B cell (primary cell): ENCODE data around the gene AP2B1. TPM values are rescaled to one million over a fixed set of nuclear protein-coding genes. Genes with fewer than 3 reads are reported as not detected.

Experiments used
- ATAC-seq: fragments of 200-7000 bp; cut with Tn5 transposase; one replicate; pipeline ENCODE4 v1.10.0; 2021; ENCODE audit warnings: low read depth, mild to moderate bottlenecking, moderate number of reproducible peaks, moderate library complexity
- CTCF ChIA-PET: fragments of 350-600 bp; sonication (Branson Sonifier 250); formaldehyde crosslinking; loops from one replicate; lab custom pipeline; 2021; ENCODE audit warnings: antibody characterized with exemption, inconsistent platforms; lab: Charles Lee
- POLR2A ChIA-PET: fragments of 350-600 bp; sonication (Branson Sonifier 250); formaldehyde crosslinking; loops from one replicate; lab custom pipeline; 2021; ENCODE audit warnings: antibody characterized with exemption; lab: Charles Lee
- DNase-seq: peaks from one replicate; pipeline ENCODE4 v3.0.0; 2013
- H2AFZ ChIP-seq: 2 replicates; pipeline ENCODE4 v1.6.1; 2012; ENCODE audit warnings: mild to moderate bottlenecking, low read depth, low read length; ENCODE audit not compliant: insufficient read depth, poor library complexity, severe bottlenecking
- H3K27ac ChIP-seq, 2 donors: 1 replicate in 1 of 2; 2 replicates in 1 of 2; pipeline ENCODE4 v1.5.1; 2012 to 2013; ENCODE audit warnings: low read length in 2 of 2, mild to moderate bottlenecking in 2 of 2, moderate library complexity in 1 of 2
- H3K27me3 ChIP-seq, 4 experiments: fragments of 200-600 bp in 1 of 4; sonication (generic) in 1 of 4; replicated peaks in 1 of 4; 1 replicate in 2 of 4; 2 replicates in 2 of 4; pipeline versions ENCODE4 v1.6.1 to v1.7.0; 2013 to 2016; ENCODE audit warnings: low read length in 3 of 4, mild to moderate bottlenecking in 2 of 4, mixed read lengths in 1 of 4, moderate library complexity in 1 of 4; ENCODE audit not compliant: insufficient read depth in 4 of 4, control insufficient read depth in 3 of 4; ENCODE audit errors: control extremely low read depth in 1 of 4
- H3K36me3 ChIP-seq, 2 experiments: replicated peaks in 1 of 2; 1 replicate in 1 of 2; 2 replicates in 1 of 2; pipeline versions ENCODE4 v1.6.1 to v1.7.1; 2013; ENCODE audit warnings: low read length in 1 of 2; ENCODE audit not compliant: insufficient read depth in 2 of 2, control insufficient read depth in 1 of 2; ENCODE audit errors: control extremely low read depth in 1 of 2, extremely low read depth in 1 of 2
- H3K4me1 ChIP-seq, 2 donors: fragments of 200-600 bp in 1 of 2; sonication (generic) in 1 of 2; 1 replicate in 1 of 2; 2 replicates in 1 of 2; pipeline versions ENCODE4 v1.5.1 to v1.6.1; 2013 to 2017; ENCODE audit warnings: low read length in 2 of 2; ENCODE audit not compliant: control insufficient read depth in 2 of 2, insufficient read depth in 2 of 2
- H3K4me2 ChIP-seq: replicated peaks from 2 replicates; pipeline ENCODE3; 2012; ENCODE audit warnings: mild to moderate bottlenecking, low read depth, low read length; ENCODE audit not compliant: poor library complexity, severe bottlenecking
- H3K4me3 ChIP-seq, 5 experiments: fragments of 200-600 bp in 1 of 5; sonication (generic) in 1 of 5; 1 replicate in 3 of 5; 2 replicates in 2 of 5; pipeline versions ENCODE4 v1.5.1 to v1.7.0; 2011 to 2016; ENCODE audit warnings: low read length in 4 of 5, mild to moderate bottlenecking in 4 of 5, low read depth in 2 of 5, control low read depth in 1 of 5, moderate library complexity in 1 of 5; ENCODE audit not compliant: insufficient read depth in 1 of 5; ENCODE audit errors: control extremely low read depth in 1 of 5, extremely low read depth in 1 of 5
- H3K79me2 ChIP-seq: fragments of 200-600 bp; sonication (generic); one replicate; pipeline ENCODE4 v1.6.0; 2016; ENCODE audit warnings: low read length; ENCODE audit not compliant: control insufficient read depth, insufficient read depth
- H3K9ac ChIP-seq: fragments of 200-600 bp; sonication (generic); 2 replicates; pipeline ENCODE4 v1.6.1; 2017; ENCODE audit warnings: mild to moderate bottlenecking, low read length, moderate library complexity
- H3K9me3 ChIP-seq, 3 donors: one replicate each; pipeline versions ENCODE4 v1.6.1 to v1.7.1; 2013; ENCODE audit warnings: low read length in 2 of 3; ENCODE audit not compliant: control insufficient read depth in 2 of 3, insufficient read depth in 1 of 3; ENCODE audit errors: control extremely low read depth in 1 of 3
- H4K20me1 ChIP-seq: 2 replicates; pipeline ENCODE4 v1.6.0; 2012; ENCODE audit warnings: mild to moderate bottlenecking, low read length; ENCODE audit not compliant: insufficient read depth, control insufficient read depth, poor library complexity, severe bottlenecking
- H3K27ac Mint-ChIP-seq: one replicate; pipeline ENCODE4 v1.8.0; 2021; ENCODE audit warnings: mixed read lengths
- H3K27me3 Mint-ChIP-seq: one replicate; pipeline ENCODE4 v1.8.0; 2021; ENCODE audit warnings: mixed read lengths
- H3K4me1 Mint-ChIP-seq: one replicate; pipeline ENCODE4 v1.8.0; 2021; ENCODE audit warnings: mixed read lengths
- H3K4me3 Mint-ChIP-seq: one replicate; pipeline ENCODE4 v1.8.0; 2021; ENCODE audit warnings: mixed read lengths
- H3K9me3 Mint-ChIP-seq: one replicate; pipeline ENCODE4 v1.8.0; 2022; ENCODE audit warnings: mixed read lengths; ENCODE audit not compliant: insufficient read depth
- CTCF ChIP-seq: fragments of 200-600 bp; IDR thresholded peaks from one replicate; pipeline ENCODE4 v1.8.0; 2022; ENCODE audit warnings: antibody characterized with exemption, mild to moderate bottlenecking
- EZH2 ChIP-seq: IDR thresholded peaks from 2 replicates; pipeline ENCODE4 v1.6.1; 2012; ENCODE audit warnings: borderline replicate concordance, low read depth, mild to moderate bottlenecking, moderate library complexity, low read length; ENCODE audit not compliant: insufficient read depth, poor library complexity, severe bottlenecking
- WGBS: methylation state at CpG from one replicate; pipeline ENCODE4 v1.1.5; 2013; ENCODE audit warnings: missing lambda C conversion rate; ENCODE audit not compliant: insufficient coverage; 5-methylcytosine and 5-hydroxymethylcytosine counted together
- intact Hi-C: fragments of 100-400 bp; cut with micrococcal nuclease; formaldehyde crosslinking; loops from one replicate; pipeline ENCODE4 v1.10.0; 2022
- polyA plus RNA-seq: library from polyadenylated mRNA; depleted of rRNA; stranded (reverse); fragments of >200 nt; gene quantifications from 2 replicates; pipeline ENCODE4 v1.2.3, GENCODE V29; 2012
- total RNA-seq, 2 donors: library from RNA; stranded (reverse); fragments of 120-200 nt in 1 of 2; gene quantifications; 1 replicate in 1 of 2; 2 replicates in 1 of 2; pipeline versions ENCODE4 v1.2.3 to v1.2.4, GENCODE V29; 2013 to 2022

The AP2B1 gene
- total and polyA plus RNA-seq, 2 donors (not counting 1 experiment from before 2014, with no cell fraction given) = 33.1 to 123 TPM

DNA sequence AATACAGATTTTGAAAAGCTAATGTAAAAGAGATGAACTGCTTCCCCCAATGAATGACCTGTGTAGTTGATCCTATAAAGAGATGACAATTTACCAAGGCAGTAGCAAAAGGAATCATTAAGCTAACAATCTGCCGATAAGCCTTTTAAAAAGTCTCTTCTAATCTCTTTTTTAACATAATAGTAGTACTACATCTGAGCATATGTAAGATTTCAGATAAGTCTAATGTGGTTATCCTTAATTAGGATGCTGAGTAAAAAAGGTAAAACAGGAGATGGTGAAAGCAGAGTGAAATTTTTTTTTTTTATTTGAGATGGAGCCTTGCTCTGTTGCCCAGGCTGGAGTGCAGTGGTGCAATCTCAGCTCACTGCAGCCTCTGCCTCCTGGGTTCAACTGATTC lies 118.1 kb downstream of the AP2B1 start:
- ATAC-seq (no peak), DNase-seq (no peak)
- no peaks in the 10 kb centered on the region for H3K79me2 ChIP-seq
- H3K27ac ChIP-seq = no peak overlapping the region
- ChIA-PET CTCF (no interaction called here), POLR2A (no interaction called here)
- H3K4me2 ChIP-seq = no peak overlapping the region
- no peak overlapping the region for H3K27ac Mint-ChIP-seq
- WGBS = no CpG with 5 or more reads among the region's 1 CpG
- H2AFZ ChIP-seq = no peak overlapping the region
- intact Hi-C loops = no loop called here
- H3K36me3 ChIP-seq = peaks cover 6 to 23% of the 10 kb centered on the region in 2 experiments
- H3K4me1 ChIP-seq = peaks cover 20 to 22% of the 10 kb centered on the region in 2 donors
- H3K9ac ChIP-seq = no peak overlapping the region
- H3K27me3 ChIP-seq = no peaks in the 10 kb centered on the region
- no peak for TF ChIP-seq EZH2
- no peak for TF ChIP-seq CTCF
- no peak overlapping the region for H3K4me3 ChIP-seq
- peaks cover 14% of the 10 kb centered on the region for H4K20me1 ChIP-seq
- H3K9me3 Mint-ChIP-seq = peaks cover 2% of the 10 kb centered on the region
- peaks cover 0 to 6% (median 0%) of the 10 kb centered on the region in 3 donors for H3K9me3 ChIP-seq
- H3K4me1 Mint-ChIP-seq = peaks cover 27% of the 10 kb centered on the region
- no peaks in the 10 kb centered on the region for H3K27me3 Mint-ChIP-seq
- no peak overlapping the region for H3K4me3 Mint-ChIP-seq

GRCh38 chr17:35705705-35706104 lies 118.6 kb downstream of the AP2B1 start:
- Histone ChIP-seq H3K9me3 (peaks cover 0 to 6% (median 0%) of the 10 kb centered on the region in 3 donors), H3K27ac (no peak overlapping the region), H3K4me2 (no peak overlapping the region), H3K9ac (no peak overlapping the region), H3K36me3 (peaks cover 9 to 24% of the 10 kb centered on the region in 2 experiments), H3K79me2 (no peaks in the 10 kb centered on the region), H3K4me3 (no peak overlapping the region), H2AFZ (no peak overlapping the region), H3K27me3 (no peaks in the 10 kb centered on the region), H4K20me1 (peaks cover 14% of the 10 kb centered on the region), H3K4me1 (peaks cover 20 to 22% of the 10 kb centered on the region in 2 donors)
- TF ChIP-seq CTCF (no peak), EZH2 (no peak)
- WGBS = 50% methylated on average over 1 of the region's 5 CpGs
- no peak overlapping the region for H3K4me3 Mint-ChIP-seq
- H3K4me1 Mint-ChIP-seq = peaks cover 27% of the 10 kb centered on the region
- no peak overlapping the region for H3K27ac Mint-ChIP-seq
- peaks cover 2% of the 10 kb centered on the region for H3K9me3 Mint-ChIP-seq
- ATAC-seq (no peak), DNase-seq (no peak)
- intact Hi-C loops = no loop called here
- H3K27me3 Mint-ChIP-seq = no peaks in the 10 kb centered on the region
- POLR2A ChIA-PET = no interaction called here
- CTCF ChIA-PET = no interaction called here
